Transverse colon (tissue), 4 donors: Measurements from ENCODE around the gene TMEM91. TPM values are rescaled to one million over a fixed set of nuclear protein-coding genes. Genes with fewer than 3 reads are reported as not detected.
"Not testable (repeated sequence)": the region's sequence is repeated elsewhere in the genome, so short reads cannot be mapped to it uniquely, and the experiment has no call there.

Experiments
- DNase-seq: peaks from one replicate; pipeline ENCODE4 v3.0.0-alpha.2; 2019
- H3K27ac ChIP-seq, 4 donors: fragments of 200-600 bp; sonication (generic); 2 replicates each; pipeline ENCODE4 v1.5.1; 2016 to 2018; ENCODE audit warnings: inconsistent platforms in 4 of 4
- H3K27me3 ChIP-seq: fragments of 200-600 bp; sonication (generic); 2 replicates; pipeline ENCODE4 v1.5.1; 2017; ENCODE audit warnings: inconsistent platforms
- H3K36me3 ChIP-seq, 4 donors: fragments of 200-600 bp; sonication (generic); 2 replicates each; pipeline ENCODE4 v1.5.1; 2017 to 2019; ENCODE audit warnings: inconsistent platforms in 4 of 4
- H3K4me1 ChIP-seq, 4 donors: fragments of 200-600 bp; sonication (generic); 2 replicates each; pipeline ENCODE4 v1.5.1; 2017 to 2020; ENCODE audit warnings: inconsistent platforms in 4 of 4
- H3K4me3 ChIP-seq, 4 donors: fragments of 200-600 bp; sonication (generic); 1 replicate in 1 of 4; 2 replicates in 3 of 4; pipeline versions ENCODE4 v1.5.1 to v1.6.1; 2017 to 2019; ENCODE audit warnings: inconsistent platforms in 4 of 4
- H3K9me3 ChIP-seq, 2 donors: fragments of 200-600 bp; sonication (generic); 2 replicates each; pipeline ENCODE4 v1.5.1; 2017 to 2019; ENCODE audit warnings: inconsistent platforms in 2 of 2
- EP300 ChIP-seq: sonication (generic); formaldehyde crosslinking; IDR thresholded peaks from one replicate; pipeline ENCODE4 v1.6.1; 2017; ENCODE audit warnings: antibody characterized with exemption, low read depth
- POLR2A ChIP-seq: fragments of 450-650 bp; IDR thresholded peaks from one replicate; pipeline ENCODE4 v1.6.1; 2016; ENCODE audit warnings: antibody characterized with exemption, mild to moderate bottlenecking, moderate library complexity
- POLR2AphosphoS5 ChIP-seq, 3 donors: sonication (generic); formaldehyde crosslinking; IDR thresholded peaks; one replicate each; pipeline ENCODE4 v1.6.1; 2016; ENCODE audit warnings: antibody characterized with exemption in 3 of 3
- whole genome bisulfite sequencing, 2 donors: methylation state at CpG; one replicate each; pipeline ENCODE4 v1.1.5; 2018; ENCODE audit warnings: low coverage in 1 of 2; 5-methylcytosine and 5-hydroxymethylcytosine counted together
- in situ Hi-C, 4 donors: fragments of 200-750 bp; cut with MboI; loops; one replicate each; pipeline versions ENCODE4 v1.15.0 to v1.15.1; 2017; ENCODE audit warnings: low sequenced_read_pairs in 3 of 4, low pct_ligation_motif_present in 1 of 4, low pct_unique_long_range_greater_than_20kb in 1 of 4
- intact Hi-C: fragments of 100-400 bp; cut with DNase I; formaldehyde crosslinking; loops from one replicate; pipeline ENCODE4 v1.15.1; 2023; ENCODE audit warnings: low total_unique reads
- total RNA-seq, 4 donors: library from RNA; depleted of rRNA; stranded (reverse); fragments of >200 nt; gene quantifications; one replicate each; pipeline ENCODE4 v1.1.0, GENCODE V29; 2016
- TF ChIP-seq, protein P1 (sequence below), 5 experiments: fragments of 200-600 bp in 3 of 5; fragments of 450-650 bp in 2 of 5; sonication (generic) in 3 of 5; IDR thresholded peaks; 1 replicate in 2 of 5; 2 replicates in 3 of 5; pipeline ENCODE4 v1.5.1; 2016 to 2017; ENCODE audit warnings: antibody characterized with exemption in 5 of 5, inconsistent platforms in 3 of 5, mild to moderate bottlenecking in 2 of 5, moderate library complexity in 1 of 5

TMEM91 gene
- total RNA-seq, 4 donors from 2014 or later: 4.8 to 11.4 (median 9.4) TPM; not detected in 1

DNA sequence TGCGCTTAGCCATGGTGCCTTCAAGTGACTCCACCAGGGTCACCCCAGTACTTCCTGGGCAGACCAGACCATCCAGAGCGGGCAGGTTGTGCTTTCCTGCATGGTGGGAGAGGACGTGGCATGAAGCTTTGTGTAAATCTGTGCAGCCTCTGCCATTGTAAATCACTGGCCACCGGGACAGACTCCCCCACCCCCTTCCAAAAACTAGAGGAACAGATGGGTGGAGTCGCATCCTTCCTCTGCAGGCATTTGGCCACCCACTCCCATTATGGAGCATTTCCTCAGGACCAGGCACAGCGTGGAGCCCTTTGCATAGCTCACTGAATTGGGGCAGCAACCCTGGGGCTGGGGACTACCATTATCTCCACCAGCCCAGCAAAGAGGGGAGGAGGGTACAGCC, 29.4 kb downstream of the TMEM91 start:
- no peak overlapping the region for H3K4me3 ChIP-seq
- DNase-seq: no peak
- 80% methylated on average over 1 to 6 of the region's 6 CpGs for WGBS, 2 donors
- no peaks in the 10 kb centered on the region for H3K36me3 ChIP-seq
- H3K9me3 ChIP-seq: no peaks in the 10 kb centered on the region
- no peaks in the 10 kb centered on the region for H3K27me3 ChIP-seq
- peaks cover 0 to 20% (median 10%) of the 10 kb centered on the region in 4 donors for H3K4me1 ChIP-seq
- intact Hi-C loops: no loop called here
- TF ChIP-seq, protein P1, sequence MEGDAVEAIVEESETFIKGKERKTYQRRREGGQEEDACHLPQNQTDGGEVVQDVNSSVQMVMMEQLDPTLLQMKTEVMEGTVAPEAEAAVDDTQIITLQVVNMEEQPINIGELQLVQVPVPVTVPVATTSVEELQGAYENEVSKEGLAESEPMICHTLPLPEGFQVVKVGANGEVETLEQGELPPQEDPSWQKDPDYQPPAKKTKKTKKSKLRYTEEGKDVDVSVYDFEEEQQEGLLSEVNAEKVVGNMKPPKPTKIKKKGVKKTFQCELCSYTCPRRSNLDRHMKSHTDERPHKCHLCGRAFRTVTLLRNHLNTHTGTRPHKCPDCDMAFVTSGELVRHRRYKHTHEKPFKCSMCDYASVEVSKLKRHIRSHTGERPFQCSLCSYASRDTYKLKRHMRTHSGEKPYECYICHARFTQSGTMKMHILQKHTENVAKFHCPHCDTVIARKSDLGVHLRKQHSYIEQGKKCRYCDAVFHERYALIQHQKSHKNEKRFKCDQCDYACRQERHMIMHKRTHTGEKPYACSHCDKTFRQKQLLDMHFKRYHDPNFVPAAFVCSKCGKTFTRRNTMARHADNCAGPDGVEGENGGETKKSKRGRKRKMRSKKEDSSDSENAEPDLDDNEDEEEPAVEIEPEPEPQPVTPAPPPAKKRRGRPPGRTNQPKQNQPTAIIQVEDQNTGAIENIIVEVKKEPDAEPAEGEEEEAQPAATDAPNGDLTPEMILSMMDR (IDR thresholded peaks at IDR 0.05): no peak
- no peak for TF ChIP-seq POLR2A
- TF ChIP-seq POLR2AphosphoS5 (IDR thresholded peaks at IDR 0.05): no peak
- no peak for TF ChIP-seq EP300
- no peak overlapping the region for H3K27ac ChIP-seq
- in situ Hi-C loops: no loop called here

DNA sequence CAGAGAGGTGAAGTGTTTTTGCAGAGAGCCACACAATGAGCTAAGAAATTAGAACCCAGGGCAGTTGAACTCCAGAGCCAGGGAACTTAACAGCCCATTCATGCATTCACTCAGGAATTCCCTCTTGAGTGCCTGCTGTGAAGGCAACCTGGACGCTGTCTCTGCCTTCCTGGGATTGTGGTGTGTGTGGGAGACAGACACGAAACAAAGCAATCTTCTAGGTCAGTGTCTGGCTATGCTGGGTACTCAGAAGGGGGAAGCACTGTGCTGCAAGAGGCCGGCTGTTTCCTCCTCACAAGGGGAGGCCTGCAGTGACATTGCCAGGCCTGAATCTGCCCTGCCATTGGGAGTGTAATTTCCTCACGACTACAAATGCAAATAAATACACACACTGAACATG, 30.9 kb downstream of the TMEM91 start:
- in situ Hi-C loops: no loop called here
- Histone ChIP-seq H3K27ac (peak overlapping the region in 1 of 4 donors; percentile 3), H3K36me3 (no peaks in the 10 kb centered on the region), H3K4me1 (peaks cover 0 to 20% (median 10%) of the 10 kb centered on the region in 4 donors), H3K9me3 (no peaks in the 10 kb centered on the region), H3K27me3 (no peaks in the 10 kb centered on the region), H3K4me3 (no peak overlapping the region)
- no peak for DNase-seq
- 66% methylated on average over 4 of the region's 4 CpGs; no CpG with 5 or more reads in 1 of the 2 donors for WGBS, 2 donors
- intact Hi-C loops: no loop called here
- TF ChIP-seq, protein P1 (IDR thresholded peaks at IDR 0.05): no peak
- TF ChIP-seq POLR2AphosphoS5 (IDR thresholded peaks at IDR 0.05) (no peak), EP300 (no peak)

DNA sequence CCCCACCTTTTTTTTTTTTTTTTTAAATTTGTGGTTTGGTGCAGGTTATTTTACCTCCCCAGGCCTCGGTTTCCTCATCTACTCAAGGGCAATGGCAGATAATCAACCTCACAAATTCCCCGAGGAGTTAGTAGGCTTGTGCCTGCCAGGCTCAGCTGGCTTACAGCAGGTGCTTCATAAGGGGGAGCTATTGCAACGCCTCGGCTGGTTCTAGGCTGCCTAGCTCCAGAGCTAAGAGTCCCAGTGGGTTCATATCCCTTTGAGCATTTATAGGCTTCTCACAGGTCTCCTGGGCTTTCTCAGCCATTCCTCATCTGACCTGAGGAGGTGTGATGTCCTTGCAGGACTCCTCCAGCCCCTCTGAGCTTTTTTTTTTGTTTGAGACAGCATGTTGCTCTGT, 31.9 kb downstream of the TMEM91 start:
- H3K27ac ChIP-seq: no peak overlapping the region
- no peak for DNase-seq
- TF ChIP-seq, protein P1 (IDR thresholded peaks at IDR 0.05): no peak
- no peak for TF ChIP-seq POLR2A
- no peak for TF ChIP-seq POLR2AphosphoS5 (IDR thresholded peaks at IDR 0.05)
- TF ChIP-seq EP300: no peak
- intact Hi-C loops: no loop called here
- no peaks in the 10 kb centered on the region for H3K36me3 ChIP-seq
- H3K4me3 ChIP-seq: no peak overlapping the region
- 61% methylated on average over 2 of the region's 4 CpGs; no CpG with 5 or more reads in 1 of the 2 donors for WGBS, 2 donors
- in situ Hi-C loops: no loop called here
- H3K27me3 ChIP-seq: no peaks in the 10 kb centered on the region
- H3K9me3 ChIP-seq: no peaks in the 10 kb centered on the region
- peaks cover 0 to 20% (median 10%) of the 10 kb centered on the region in 4 donors for H3K4me1 ChIP-seq

- Histone ChIP-seq H3K4me1 (peaks cover 0 to 20% (median 10%) of the 10 kb centered on the region in 4 donors), H3K27ac (peak overlapping the region in 3 of 4 donors; percentile 18 to 41 (median 36))
- H3K9me3 ChIP-seq, H3K27me3 ChIP-seq, H3K4me3 ChIP-seq, in situ Hi-C loops, intact Hi-C loops, DNase-seq, H3K36me3 ChIP-seq: not testable (repeated sequence)
- WGBS, 2 donors: 94% methylated on average over 5 of the region's 5 CpGs; no CpG with 5 or more reads in 1 of the 2 donors
Measured at GRCh38 chr19:41408846-41409245, 32.5 kb downstream of the TMEM91 start.

- no peaks in the 10 kb centered on the region for H3K9me3 ChIP-seq
- peaks cover 0 to 3% (median 0%) of the 10 kb centered on the region in 4 donors for H3K36me3 ChIP-seq
- H3K4me1 ChIP-seq: peaks cover 0 to 20% (median 10%) of the 10 kb centered on the region in 4 donors
- 61% methylated on average over 4 of the region's 4 CpGs; no CpG with 5 or more reads in 1 of the 2 donors for WGBS, 2 donors
- intact Hi-C loops: no loop called here
- in situ Hi-C loops: no loop called here
- peak overlapping the region in 3 of 4 donors; percentile 18 to 41 (median 36) for H3K27ac ChIP-seq
- H3K27me3 ChIP-seq: no peaks in the 10 kb centered on the region
- TF ChIP-seq POLR2AphosphoS5 (IDR thresholded peaks at IDR 0.05) (no peak), POLR2A (no peak), EP300 (no peak)
- TF ChIP-seq, protein P1 (IDR thresholded peaks at IDR 0.05): no peak
- no peak overlapping the region for H3K4me3 ChIP-seq
- DNase-seq: no peak
Measured at GRCh38 chr19:41409288-41409687, 33.0 kb downstream of the TMEM91 start.
